Neutrophil (primary cell): ENCODE measurements around the gene DACH1.

Experiments
- H3K27ac ChIP-seq: fragments of 200-600 bp; sonication (generic); 2 replicates; pipeline ENCODE4 v1.5.1; 2016; ENCODE audit warnings: mild to moderate bottlenecking, moderate library complexity
- H3K27me3 ChIP-seq: fragments of 200-600 bp; sonication (generic); 2 replicates; pipeline ENCODE4 v1.6.0; 2016; ENCODE audit warnings: mild to moderate bottlenecking
- H3K36me3 ChIP-seq: fragments of 200-600 bp; sonication (generic); 2 replicates; pipeline ENCODE4 v1.5.1; 2017
- H3K4me1 ChIP-seq, 2 experiments: fragments of 200-600 bp in 1 of 2; sonication (generic) in 1 of 2; 1 replicate in 1 of 2; 2 replicates in 1 of 2; pipeline versions ENCODE4 v1.5.1 to v1.6.1; 2013 to 2016; ENCODE audit warnings: low read depth in 1 of 2, low read length in 1 of 2, mild to moderate bottlenecking in 1 of 2, moderate library complexity in 1 of 2; ENCODE audit not compliant: control insufficient read depth in 1 of 2, insufficient read depth in 1 of 2
- H3K4me3 ChIP-seq, 2 experiments: fragments of 200-600 bp in 1 of 2; sonication (generic) in 1 of 2; 1 replicate in 1 of 2; 2 replicates in 1 of 2; pipeline ENCODE4 v1.5.1; 2013 to 2016; ENCODE audit warnings: low read depth in 1 of 2, low read length in 1 of 2, mild to moderate bottlenecking in 1 of 2, moderate library complexity in 1 of 2
- H3K9me3 ChIP-seq: fragments of 200-600 bp; sonication (generic); 2 replicates; pipeline ENCODE4 v1.5.1; 2016
- TF ChIP-seq, protein P1 (sequence below): fragments of 200-600 bp; sonication (generic); IDR thresholded peaks from 2 replicates; pipeline ENCODE4 v1.5.1; 2016; ENCODE audit warnings: antibody characterized with exemption

DACH1 gene

DNA sequence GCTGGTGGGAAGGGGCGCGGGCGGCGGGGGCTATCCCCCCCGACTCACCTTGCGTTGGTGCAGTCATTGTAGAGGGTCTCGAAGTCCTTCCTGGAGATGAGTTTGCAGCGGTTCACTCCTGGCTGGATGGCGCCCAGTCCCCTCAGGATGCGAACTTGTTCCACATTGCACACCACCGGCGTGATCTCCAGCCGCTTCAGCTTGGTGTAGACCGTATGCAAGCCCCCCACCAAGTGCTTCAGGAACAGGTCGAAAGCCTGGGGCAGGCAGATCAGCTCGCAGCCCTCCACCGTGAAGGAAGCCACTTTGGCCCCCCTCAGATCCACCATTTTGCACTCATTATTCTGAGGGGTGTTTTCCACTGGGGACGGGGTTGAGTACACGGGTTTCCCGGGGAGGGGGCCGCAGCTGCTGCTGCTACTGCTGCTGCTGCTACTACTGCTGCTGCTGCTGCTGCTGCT lies 1.1 kb downstream of the DACH1 start:
- TF ChIP-seq, protein P1, sequence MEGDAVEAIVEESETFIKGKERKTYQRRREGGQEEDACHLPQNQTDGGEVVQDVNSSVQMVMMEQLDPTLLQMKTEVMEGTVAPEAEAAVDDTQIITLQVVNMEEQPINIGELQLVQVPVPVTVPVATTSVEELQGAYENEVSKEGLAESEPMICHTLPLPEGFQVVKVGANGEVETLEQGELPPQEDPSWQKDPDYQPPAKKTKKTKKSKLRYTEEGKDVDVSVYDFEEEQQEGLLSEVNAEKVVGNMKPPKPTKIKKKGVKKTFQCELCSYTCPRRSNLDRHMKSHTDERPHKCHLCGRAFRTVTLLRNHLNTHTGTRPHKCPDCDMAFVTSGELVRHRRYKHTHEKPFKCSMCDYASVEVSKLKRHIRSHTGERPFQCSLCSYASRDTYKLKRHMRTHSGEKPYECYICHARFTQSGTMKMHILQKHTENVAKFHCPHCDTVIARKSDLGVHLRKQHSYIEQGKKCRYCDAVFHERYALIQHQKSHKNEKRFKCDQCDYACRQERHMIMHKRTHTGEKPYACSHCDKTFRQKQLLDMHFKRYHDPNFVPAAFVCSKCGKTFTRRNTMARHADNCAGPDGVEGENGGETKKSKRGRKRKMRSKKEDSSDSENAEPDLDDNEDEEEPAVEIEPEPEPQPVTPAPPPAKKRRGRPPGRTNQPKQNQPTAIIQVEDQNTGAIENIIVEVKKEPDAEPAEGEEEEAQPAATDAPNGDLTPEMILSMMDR, result no peak
- peak overlapping the region; percentile 81 to 85 for H3K4me3 ChIP-seq
- no peaks in the 10 kb centered on the region for H3K36me3 ChIP-seq
- peak overlapping the region; percentile 78 for H3K27ac ChIP-seq
- H3K9me3 ChIP-seq, result no peaks in the 10 kb centered on the region
- peaks cover 8% of the 10 kb centered on the region for H3K27me3 ChIP-seq
- H3K4me1 ChIP-seq, result peaks cover 29 to 34% of the 10 kb centered on the region in 2 experiments

DNA sequence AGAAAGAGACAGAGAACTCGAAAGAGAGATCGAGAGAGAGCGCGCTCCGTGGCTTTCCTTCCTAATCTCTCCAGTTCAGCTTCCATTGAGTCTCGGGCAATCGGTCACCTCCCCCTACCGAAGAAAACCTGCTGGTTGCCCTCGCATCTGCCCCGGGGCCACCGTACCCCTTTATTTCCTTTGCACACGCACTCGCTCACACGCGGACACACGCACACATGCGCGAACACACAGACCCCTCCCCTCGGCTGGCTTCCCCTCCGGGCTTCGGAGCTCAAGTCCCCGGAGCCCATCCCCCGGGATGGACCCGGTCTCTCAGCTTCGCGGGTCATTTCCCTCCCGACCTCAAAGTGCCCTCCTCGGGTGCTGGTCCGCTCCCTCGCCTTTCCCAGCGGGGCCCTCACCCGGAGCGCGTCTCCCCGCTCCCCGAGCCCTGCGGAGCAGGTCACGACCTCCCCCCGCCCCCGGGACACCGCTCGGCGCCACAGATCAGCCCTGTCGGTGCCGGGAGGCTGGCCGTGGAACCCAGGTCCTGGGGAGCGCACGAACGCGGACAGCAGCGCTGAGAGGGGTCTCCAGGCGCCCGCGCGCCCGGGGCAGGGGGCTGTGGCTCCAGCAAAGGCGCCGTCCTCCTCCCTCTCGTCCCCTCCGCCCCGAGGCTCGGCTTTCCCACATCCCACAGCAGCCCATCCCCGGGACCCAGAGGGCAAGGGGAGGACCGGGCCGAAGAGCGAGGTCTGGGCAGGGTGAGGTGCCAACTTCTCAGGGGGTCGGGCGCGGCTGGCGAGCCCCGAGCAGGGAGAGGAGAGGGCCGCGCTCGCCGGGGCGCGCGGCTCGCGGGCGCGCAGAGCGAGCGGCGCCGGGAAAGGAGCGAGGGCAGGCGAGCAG lies 1.8 kb downstream of the DACH1 start:
- Histone ChIP-seq H3K4me3 (peak overlapping the region; percentile 81 to 85), H3K36me3 (no peaks in the 10 kb centered on the region), H3K27me3 (peaks cover 8% of the 10 kb centered on the region), H3K9me3 (no peaks in the 10 kb centered on the region), H3K27ac (peak overlapping the region; percentile 78), H3K4me1 (peaks cover 29 to 34% of the 10 kb centered on the region in 2 experiments)
- TF ChIP-seq, protein P1, result no peak

DNA sequence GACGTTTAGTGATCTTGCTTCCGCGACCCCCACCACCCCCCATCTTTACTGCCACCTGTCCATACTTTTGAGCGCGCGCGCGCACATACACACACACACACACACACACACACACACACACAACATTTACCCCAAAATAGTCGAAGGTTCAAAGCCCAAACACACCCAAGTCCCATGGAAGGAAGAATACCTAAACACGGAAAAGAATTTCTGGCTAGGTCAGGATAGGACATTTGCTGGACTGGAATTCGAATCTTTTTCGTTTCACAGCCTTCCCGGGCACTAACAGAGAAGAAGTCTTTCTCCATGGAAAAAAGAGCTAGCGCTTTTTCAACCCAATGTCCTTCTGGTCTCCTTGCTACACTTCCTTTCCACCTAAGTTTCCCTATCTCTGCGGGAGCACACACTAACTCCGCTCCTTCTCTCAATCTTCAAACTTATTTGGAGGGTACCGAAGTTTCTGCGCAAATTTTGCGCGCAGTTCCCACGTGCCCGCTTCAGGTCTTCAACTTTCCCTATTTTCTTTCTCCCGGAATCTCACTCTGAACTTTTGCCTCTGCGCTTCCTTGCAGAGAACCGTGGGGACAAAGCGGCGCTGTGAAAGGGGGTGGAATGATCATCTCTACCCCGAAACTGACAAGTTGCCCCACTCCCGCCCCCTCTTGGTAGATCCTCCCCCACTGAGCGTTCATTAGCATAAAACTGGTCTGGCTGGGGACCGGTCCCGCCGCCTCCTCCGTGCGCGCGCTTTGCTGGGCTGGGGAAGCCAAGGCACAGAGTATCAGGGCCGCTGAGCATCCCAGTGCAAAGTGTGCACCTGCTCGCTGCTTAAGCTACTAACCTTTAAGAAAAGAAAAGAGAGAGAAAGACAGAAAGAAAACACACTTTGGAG lies 2.7 kb downstream of the DACH1 start:
- TF ChIP-seq, protein P1, result no peak
- Histone ChIP-seq H3K36me3 (no peaks in the 10 kb centered on the region), H3K4me1 (peaks cover 29 to 34% of the 10 kb centered on the region in 2 experiments), H3K27me3 (peaks cover 7% of the 10 kb centered on the region), H3K4me3 (peak overlapping the region; percentile 81 to 85), H3K9me3 (no peaks in the 10 kb centered on the region), H3K27ac (peak overlapping the region; percentile 78)

DNA sequence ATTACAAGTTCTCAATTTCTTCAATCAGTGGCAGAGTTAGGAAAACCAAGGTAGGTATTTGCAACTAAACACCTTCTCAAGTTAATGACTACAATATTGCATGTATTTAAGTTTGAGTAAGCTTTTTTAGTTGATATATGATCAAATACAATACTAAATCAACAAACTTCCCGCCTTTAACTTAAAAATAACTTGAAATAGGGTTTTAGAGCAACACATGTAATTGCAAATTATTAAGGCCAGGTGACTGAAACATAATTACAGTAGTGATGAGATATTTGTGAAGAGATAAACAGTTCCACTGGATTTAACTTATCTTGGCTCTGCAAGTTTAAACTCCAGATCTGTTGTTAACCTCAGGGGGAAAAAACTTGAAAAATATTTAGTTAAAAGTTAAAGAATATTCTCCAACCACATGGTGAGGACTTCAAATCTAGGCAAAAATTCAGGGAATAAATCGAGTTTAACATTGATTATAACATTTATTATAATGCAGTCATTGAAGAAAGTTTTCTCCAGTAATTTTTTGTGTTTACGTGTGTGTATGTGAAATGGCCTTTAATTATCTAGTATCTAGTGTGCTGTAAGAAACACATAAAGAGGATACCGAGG lies 3.6 kb downstream of the DACH1 start:
- Histone ChIP-seq H3K36me3 (no peaks in the 10 kb centered on the region), H3K4me3 (no peak overlapping the region)

More for the DNA sequence above, 3.6 kb downstream of the DACH1 start:
- no peaks in the 10 kb centered on the region for H3K27me3 ChIP-seq
- H3K4me1 ChIP-seq, result peaks cover 29 to 42% of the 10 kb centered on the region in 2 experiments
- H3K9me3 ChIP-seq, result no peaks in the 10 kb centered on the region
- H3K27ac ChIP-seq, result no peak overlapping the region
- TF ChIP-seq, protein P1, result no peak
